HepG2 (cell line): Measurements from ENCODE around the gene NOVA2. TPM values are rescaled to one million over a fixed set of nuclear protein-coding genes. Genes with fewer than 3 reads are reported as not detected.

ENCODE experiments used
- ATAC-seq: fragments of 200-7000 bp; cut with Tn5 transposase; 3 replicates; pipeline ENCODE4 v1.9.1; 2020; ENCODE audit warnings: mild to moderate bottlenecking, moderate library complexity
- BruUV-seq: library from RNA; stranded (reverse); fragments of 400-500 nt; replicated peaks from 2 replicates; lab custom pipeline; 2021; lab: Mats Ljungman, UMichigan
- CTCF ChIA-PET: fragments of 300-600 bp; formaldehyde crosslinking; extraction: SDS; loops from one replicate; lab custom pipeline; 2021; ENCODE audit warnings: low total read pairs, inconsistent platforms, low intra/inter-chr PET ratio; lab: Yijun Ruan, JAX
- POLR2A ChIA-PET: fragments of 350-600 bp; sonication (Branson Sonifier 250); formaldehyde crosslinking; loops from one replicate; lab custom pipeline; 2020; ENCODE audit warnings: antibody characterized with exemption, inconsistent platforms; lab: Yijun Ruan, JAX
- DNase-seq: peaks from one replicate; pipeline ENCODE4 v3.0.0-alpha.2; 2015; ENCODE audit warnings: low spot score
- FAIRE-seq: peaks from 3 replicates; lab custom pipeline; 2011; peaks lifted over from hg19 to GRCh38; lab: Jason Lieb, UNC
- H2AFZ ChIP-seq: one replicate; pipeline ENCODE4 v1.6.1; 2011; ENCODE audit warnings: low read length, inconsistent platforms
- H3K27ac ChIP-seq: fragments of 300-600 bp; 3 replicates; pipeline ENCODE4 v1.8.0; 2011; ENCODE audit warnings: mixed run types, mild to moderate bottlenecking, mixed read lengths, low read length, inconsistent platforms; ENCODE audit not compliant: insufficient read depth; ENCODE audit errors: extremely low read length
- H3K27me3 ChIP-seq, 2 experiments: fragments of 200-600 bp in 1 of 2; 2 replicates in 1 of 2; 3 replicates in 1 of 2; pipeline versions ENCODE4 v1.6.0 to v1.8.0; 2011; ENCODE audit warnings: low read length in 2 of 2, mild to moderate bottlenecking in 2 of 2, moderate library complexity in 2 of 2, inconsistent platforms in 1 of 2; ENCODE audit not compliant: insufficient read depth in 2 of 2, control insufficient read depth in 1 of 2
- H3K36me3 ChIP-seq, 2 experiments: fragments of 200-600 bp in 1 of 2; replicated peaks in 1 of 2; 2 replicates in 1 of 2; 3 replicates in 1 of 2; pipeline versions ENCODE4 v1.5.1 to v1.8.0; 2011; ENCODE audit warnings: low read length in 2 of 2, inconsistent platforms in 1 of 2; ENCODE audit not compliant: insufficient read depth in 2 of 2, control insufficient read depth in 1 of 2
- H3K4me1 ChIP-seq: 2 replicates; pipeline ENCODE4 v1.5.1; 2012; ENCODE audit warnings: low read length, inconsistent platforms; ENCODE audit not compliant: insufficient read depth
- H3K4me2 ChIP-seq: 2 replicates; pipeline ENCODE4 v1.6.0; 2011; ENCODE audit warnings: low read depth, low read length, inconsistent platforms
- H3K4me3 ChIP-seq, 3 experiments: fragments of 200-600 bp in 1 of 3; sonication (generic), shearing (Covaris generic) in 1 of 3; replicated peaks in 1 of 3; 2 replicates each; pipeline ENCODE4 v1.5.1; 2011 to 2016; ENCODE audit warnings: low read length in 3 of 3, inconsistent platforms in 2 of 3, low read depth in 2 of 3, mild to moderate bottlenecking in 2 of 3, control low read depth in 1 of 3, mixed read lengths in 1 of 3; ENCODE audit not compliant: insufficient read depth in 1 of 3
- H3K79me2 ChIP-seq: one replicate; pipeline ENCODE4 v1.6.1; 2011; ENCODE audit warnings: low read length, inconsistent platforms; ENCODE audit not compliant: insufficient read depth
- H3K9ac ChIP-seq: 2 replicates; pipeline ENCODE4 v1.6.0; 2011; ENCODE audit warnings: mild to moderate bottlenecking, low read depth, low read length, inconsistent platforms; ENCODE audit not compliant: insufficient read depth
- H3K9me3 ChIP-seq: 2 replicates; pipeline ENCODE4 v1.5.1; 2012; ENCODE audit warnings: mild to moderate bottlenecking, low read length
- H4K20me1 ChIP-seq: 2 replicates; pipeline ENCODE4 v1.6.0; 2011; ENCODE audit warnings: inconsistent platforms, mild to moderate bottlenecking, low read length, moderate library complexity; ENCODE audit not compliant: insufficient read depth
- DR1 ChIP-seq: sonication (generic); formaldehyde crosslinking; IDR thresholded peaks from 2 replicates; pipeline ENCODE4 v1.8.0; 2021; ENCODE audit warnings: mild to moderate bottlenecking, missing genetic modification reagents, inconsistent platforms
- GZF1 ChIP-seq: sonication (generic); formaldehyde crosslinking; IDR thresholded peaks from 2 replicates; pipeline ENCODE4 v1.5.1; 2020; ENCODE audit warnings: mild to moderate bottlenecking, missing genetic modification reagents
- MTERF4 ChIP-seq: sonication (generic); formaldehyde crosslinking; IDR thresholded peaks from 2 replicates; pipeline ENCODE4 v1.8.0; 2023; ENCODE audit warnings: mild to moderate bottlenecking, missing genetic modification reagents
- MXI1 ChIP-seq: IDR thresholded peaks from 3 replicates; pipeline ENCODE4 v1.6.1; 2012; ENCODE audit warnings: low read depth, low read length, inconsistent platforms, borderline replicate concordance
- NR2F2 ChIP-seq: IDR thresholded peaks from 2 replicates; pipeline ENCODE4 v1.6.1; 2012; ENCODE audit warnings: low read depth, inconsistent platforms, borderline replicate concordance
- ONECUT2 ChIP-seq: sonication (generic); formaldehyde crosslinking; IDR thresholded peaks from 2 replicates; pipeline ENCODE4 v1.4.0; 2020; ENCODE audit warnings: missing genetic modification reagents
- RAD51 ChIP-seq: fragments of 450-650 bp; IDR thresholded peaks from 2 replicates; pipeline ENCODE4 v1.6.1; 2016; ENCODE audit warnings: borderline replicate concordance
- SATB2 ChIP-seq: sonication (generic); formaldehyde crosslinking; IDR thresholded peaks from 2 replicates; pipeline ENCODE4 v1.5.0; 2020; ENCODE audit warnings: missing genetic modification reagents
- SETDB1 ChIP-seq: sonication (generic); formaldehyde crosslinking; IDR thresholded peaks from 2 replicates; pipeline ENCODE4 v1.5.1; 2020; ENCODE audit warnings: missing genetic modification reagents, mild to moderate bottlenecking, borderline replicate concordance
- ZNF564 ChIP-seq: sonication (generic); formaldehyde crosslinking; IDR thresholded peaks from 2 replicates; pipeline ENCODE4 v1.8.1; 2023; ENCODE audit warnings: mild to moderate bottlenecking, missing genetic modification reagents
- ZNF672 ChIP-seq: sonication (generic); formaldehyde crosslinking; IDR thresholded peaks from 2 replicates; pipeline ENCODE4 v1.8.1; 2022; ENCODE audit warnings: missing genetic modification reagents
- ZNF704 ChIP-seq: sonication (generic); formaldehyde crosslinking; IDR thresholded peaks from 2 replicates; pipeline ENCODE4 v1.8.1; 2023; ENCODE audit warnings: mild to moderate bottlenecking, inconsistent platforms, moderate library complexity, missing genetic modification reagents, borderline replicate concordance
- WGBS: methylation state at CpG from one replicate; pipeline ENCODE4 v1.1.6; 2017; ENCODE audit warnings: low lambda C conversion rate; 5-methylcytosine and 5-hydroxymethylcytosine counted together
- in situ Hi-C: cut with HindIII; loops from 2 replicates; pipeline ENCODE4 v1.10.0; 2017; ENCODE audit warnings: low pct_unique_long_range_greater_than_20kb; ENCODE audit not compliant: extremely low pct_ligation_motif_present
- intact Hi-C: fragments of 100-400 bp; cut with micrococcal nuclease; formaldehyde crosslinking; loops from one replicate; pipeline ENCODE4 v1.10.0; 2022; ENCODE audit not compliant: unreplicated experiment
- polyA plus RNA-seq, 8 experiments: library from polyadenylated mRNA; depleted of rRNA in 3 of 8; stranded (reverse) in 7 of 8; unstranded in 1 of 8; fragments of >200 nt; fragmentation: Illumina TruSeq in 4 of 8; extraction: Trizol in 4 of 8; gene quantifications; 2 replicates each; pipeline versions ENCODE4 v1.2.1 to v1.2.3, GENCODE V29; 2011 to 2016; ENCODE audit warnings: low read depth in 4 of 8, missing spikeins in 1 of 8, mixed read lengths in 1 of 8; ENCODE audit not compliant: insufficient read depth in 1 of 8
- total RNA-seq, 5 experiments: library from RNA; depleted of rRNA; stranded (reverse); fragments of >200 nt; fragmentation: Illumina TruSeq; extraction: Trizol; gene quantifications; 2 replicates each; pipeline ENCODE4 v1.2.3, GENCODE V29; 2016; ENCODE audit warnings: low read depth in 1 of 5

Gene NOVA2
- total and polyA plus RNA-seq, 2 of the 13 experiments (the other 11 are each of a cell fraction or from before 2014, with no cell fraction given): not detected

GRCh38 chr19:46015687-46016425 lies 42.2 kb upstream of the NOVA2 start (continued):
- no peak for TF ChIP-seq MTERF4 (CRISPR knock-in tag)
- no peak for TF ChIP-seq ZNF704 (CRISPR knock-in tag)

- CTCF ChIA-PET: no interaction called here
- Histone ChIP-seq H2AFZ (no peak overlapping the region), H3K27ac (no peak overlapping the region), H3K9me3 (no peaks in the 10 kb centered on the region), H3K79me2 (no peaks in the 10 kb centered on the region), H3K36me3 (no peaks in the 10 kb centered on the region), H3K9ac (no peak overlapping the region), H3K4me3 (no peak overlapping the region), H4K20me1 (no peaks in the 10 kb centered on the region), H3K27me3 (no peaks in the 10 kb centered on the region), H3K4me2 (no peak overlapping the region), H3K4me1 (no peaks in the 10 kb centered on the region)
- no peak for TF ChIP-seq SATB2 (CRISPR knock-in tag)
- TF ChIP-seq ZNF564 (CRISPR knock-in tag): no peak
- TF ChIP-seq DR1: no peak
- TF ChIP-seq GZF1 (CRISPR knock-in tag): no peak
- no peak for TF ChIP-seq ZNF672
- no peak for TF ChIP-seq RAD51
- TF ChIP-seq ONECUT2 (CRISPR knock-in tag): no peak
- TF ChIP-seq NR2F2: no peak
- no peak for TF ChIP-seq MXI1
- TF ChIP-seq SETDB1 (CRISPR knock-in tag): no peak
- no TSS peak for BruUV-seq
- 95% methylated on average over 52 of the region's 74 CpGs for WGBS
- intact Hi-C loops (loop anchor here (5.0 kb wide), 1 partner anchor 198 kb away; the partner anchor contains the start of gene RSPH6A), in situ Hi-C loops (loop anchor here (10.0 kb wide), 1 partner anchor 200 kb away; the partner anchor contains the start of gene RSPH6A)
- FAIRE-seq: no peak
- POLR2A ChIA-PET: interaction anchor here (0.7 kb wide), 1 partner anchor 53 kb away, joined by 3 read pairs; no protein-coding TSS in a partner anchor
- ATAC-seq: no peak
- no peak for DNase-seq
These were observed 41.4 kb upstream of the NOVA2 start for GRCh38 chr19:46014941-46015686.
